ENCODE results near the gene SVIL.
A peak's percentile ranks its signal among the peaks of the same experiment; 100 is the strongest.

Gene SVIL

DNA sequence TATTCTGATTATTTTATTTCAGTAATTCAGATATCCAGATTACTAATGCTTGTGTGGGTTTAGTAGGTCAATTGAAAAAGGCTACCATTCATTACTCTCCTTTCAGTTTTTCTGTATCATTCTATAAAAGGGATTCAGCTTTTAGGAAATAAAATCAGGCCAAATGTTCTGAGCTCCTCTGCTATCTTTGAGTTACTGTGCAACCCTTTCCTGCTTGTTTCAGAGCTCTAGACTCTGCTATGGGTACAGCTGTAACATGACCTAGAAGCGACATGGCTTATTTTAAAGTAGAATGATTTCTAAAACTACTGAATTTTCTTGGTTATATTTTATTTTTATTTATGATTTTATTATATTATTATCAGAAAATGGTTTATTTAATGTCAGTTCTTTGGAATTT lies 203.1 kb downstream of the SVIL start:
- no peak overlapping the region for H3K9ac ChIP-seq (ENCODE audit: low read depth, low read length)
- H3K36me3 ChIP-seq (ENCODE audit: insufficient read depth, low read length): peaks cover 4% of the 10 kb centered on the region
- H3K4me2 ChIP-seq (ENCODE audit: low read length): no peak overlapping the region
- H3K4me1 ChIP-seq (ENCODE audit: control insufficient read depth, insufficient read depth, low read length): no peaks in the 10 kb centered on the region
- no peak overlapping the region for H3K4me3 ChIP-seq (ENCODE audit: low read length)
- H3K9me3 ChIP-seq (replicated peaks; ENCODE audit: low read length): no peaks in the 10 kb centered on the region
- H3K27me3 ChIP-seq (ENCODE audit: control insufficient read depth, insufficient read depth, low read length): no peaks in the 10 kb centered on the region

DNA sequence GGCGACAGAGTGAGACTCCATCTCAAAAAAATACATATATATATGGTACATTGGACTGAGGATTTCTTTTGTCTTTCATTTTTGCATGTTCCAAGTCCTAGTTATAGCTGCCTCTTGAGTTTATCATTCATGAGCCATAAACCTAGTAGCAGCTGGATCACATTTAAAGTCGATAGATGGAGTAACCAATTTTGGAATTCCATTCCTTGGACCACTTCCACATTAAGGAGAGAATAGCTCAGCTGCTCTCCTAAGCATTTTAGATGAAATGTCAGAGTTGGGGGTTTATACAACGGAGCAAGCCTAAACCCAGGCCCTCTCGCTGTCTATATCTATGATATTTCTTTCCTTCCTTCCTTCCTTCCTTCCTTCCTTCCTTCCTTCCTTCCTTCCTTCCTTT lies 204.7 kb downstream of the SVIL start:
- Histone ChIP-seq H3K9ac (ENCODE audit: low read depth, low read length) (no peak overlapping the region), H3K4me2 (ENCODE audit: low read length) (no peak overlapping the region)

DNA sequence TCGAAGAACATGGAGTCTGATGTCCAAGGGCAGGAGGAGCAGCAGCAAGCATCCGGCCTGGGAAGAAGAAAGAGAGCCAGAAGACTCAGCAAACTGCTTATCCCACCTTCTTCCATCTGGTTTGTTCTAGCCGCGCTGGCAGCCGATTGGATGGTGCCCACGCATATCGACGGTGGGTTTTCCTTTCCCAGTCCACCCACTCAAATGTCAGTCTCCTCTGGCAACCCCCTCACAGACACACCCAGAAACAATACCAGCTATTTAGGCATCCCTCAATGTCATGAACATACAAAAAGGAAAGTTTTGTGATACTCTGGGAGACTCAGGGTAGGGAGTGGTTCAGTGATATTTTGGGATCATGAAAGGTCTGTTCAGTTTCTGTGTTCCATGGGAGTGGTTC lies 206.3 kb downstream of the SVIL start:
- H3K9me3 ChIP-seq (replicated peaks; ENCODE audit: low read length): no peaks in the 10 kb centered on the region

More for the DNA sequence above, 204.7 kb downstream of the SVIL start:
- H3K36me3 ChIP-seq (ENCODE audit: insufficient read depth, low read length): peaks cover 8% of the 10 kb centered on the region
- no peak overlapping the region for H3K4me3 ChIP-seq (ENCODE audit: low read length)
- H3K4me1 ChIP-seq (ENCODE audit: control insufficient read depth, insufficient read depth, low read length): no peaks in the 10 kb centered on the region
- no peaks in the 10 kb centered on the region for H3K27me3 ChIP-seq (ENCODE audit: control insufficient read depth, insufficient read depth, low read length)
- no peaks in the 10 kb centered on the region for H3K9me3 ChIP-seq (replicated peaks; ENCODE audit: low read length)

DNA sequence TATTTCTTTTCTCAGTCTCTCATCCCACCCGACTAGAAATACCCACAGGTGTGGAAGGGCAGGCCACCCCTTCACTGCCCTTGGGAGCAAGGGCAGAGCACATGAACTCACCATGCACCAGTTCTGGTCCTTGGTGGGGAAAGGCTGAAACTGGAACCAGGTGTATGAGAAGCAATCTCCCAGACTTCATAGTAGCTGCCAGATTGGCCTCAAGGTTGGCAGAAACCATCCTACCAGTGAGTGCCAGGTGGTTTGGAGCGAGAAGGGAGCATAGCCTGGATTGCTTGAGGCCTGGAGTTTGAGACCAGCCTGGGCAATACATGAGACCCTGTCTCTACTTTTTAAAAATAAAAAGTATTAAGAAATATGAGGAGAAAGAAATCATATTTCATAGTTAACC lies 207.1 kb downstream of the SVIL start:
- Histone ChIP-seq H3K4me2 (ENCODE audit: low read length) (no peak overlapping the region), H3K36me3 (ENCODE audit: insufficient read depth, low read length) (peaks cover 19% of the 10 kb centered on the region), H3K27me3 (ENCODE audit: control insufficient read depth, insufficient read depth, low read length) (no peaks in the 10 kb centered on the region), H3K9ac (ENCODE audit: low read depth, low read length) (no peak overlapping the region), H3K4me3 (ENCODE audit: low read length) (no peak overlapping the region), H3K9me3 (replicated peaks; ENCODE audit: low read length) (no peaks in the 10 kb centered on the region), H3K4me1 (ENCODE audit: control insufficient read depth, insufficient read depth, low read length) (no peaks in the 10 kb centered on the region)

More for the DNA sequence above, 206.3 kb downstream of the SVIL start:
- no peaks in the 10 kb centered on the region for H3K4me1 ChIP-seq (ENCODE audit: control insufficient read depth, insufficient read depth, low read length)
- H3K36me3 ChIP-seq (ENCODE audit: insufficient read depth, low read length): peaks cover 19% of the 10 kb centered on the region
- H3K4me3 ChIP-seq (ENCODE audit: low read length): no peak overlapping the region
- no peak overlapping the region for H3K9ac ChIP-seq (ENCODE audit: low read depth, low read length)
- H3K4me2 ChIP-seq (ENCODE audit: low read length): no peak overlapping the region
- no peaks in the 10 kb centered on the region for H3K27me3 ChIP-seq (ENCODE audit: control insufficient read depth, insufficient read depth, low read length)

DNA sequence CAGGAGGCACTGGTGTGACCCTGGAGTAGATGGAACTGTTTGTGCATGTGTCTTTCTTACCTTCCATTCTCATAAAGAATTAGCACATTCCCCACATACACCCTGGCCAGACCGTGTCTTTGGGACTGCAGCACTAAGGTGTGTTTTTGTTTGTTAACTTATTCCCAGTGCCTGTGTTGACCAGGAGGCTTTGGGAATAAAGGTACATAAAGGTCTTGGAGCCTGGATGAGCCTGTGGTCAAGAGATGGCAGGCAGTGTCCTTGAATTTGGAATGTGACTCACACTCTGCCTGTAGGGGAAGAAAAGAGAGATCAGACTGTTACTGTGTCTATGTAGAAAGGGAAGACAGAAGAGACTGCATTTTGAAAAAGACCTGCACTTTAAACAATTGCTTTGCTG lies 208.4 kb downstream of the SVIL start:
- Histone ChIP-seq H3K4me3 (ENCODE audit: low read length) (no peak overlapping the region), H3K4me2 (ENCODE audit: low read length) (no peak overlapping the region), H3K4me1 (ENCODE audit: control insufficient read depth, insufficient read depth, low read length) (no peaks in the 10 kb centered on the region), H3K9ac (ENCODE audit: low read depth, low read length) (no peak overlapping the region), H3K27me3 (ENCODE audit: control insufficient read depth, insufficient read depth, low read length) (no peaks in the 10 kb centered on the region), H3K36me3 (ENCODE audit: insufficient read depth, low read length) (peaks cover 30% of the 10 kb centered on the region), H3K9me3 (replicated peaks; ENCODE audit: low read length) (no peaks in the 10 kb centered on the region)

DNA sequence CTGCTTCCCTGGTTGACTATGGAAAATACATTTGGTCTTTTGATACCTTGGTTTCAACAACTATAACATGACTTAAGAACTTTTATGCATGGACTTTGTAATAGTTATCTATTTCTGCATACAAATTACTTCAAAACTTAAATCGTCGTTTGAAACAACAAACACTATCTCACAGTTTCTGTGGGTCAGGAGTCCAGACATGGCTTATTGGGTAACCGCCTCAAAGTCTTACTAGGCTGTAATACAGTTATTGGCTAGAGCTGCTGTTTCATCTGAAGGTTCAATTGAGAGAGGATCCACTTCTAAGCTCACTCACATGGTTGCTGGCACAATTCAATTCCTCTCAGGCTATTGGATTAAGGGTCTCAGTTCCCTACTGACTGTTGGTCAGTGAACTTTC lies 210.8 kb downstream of the SVIL start:
- H3K4me2 ChIP-seq (ENCODE audit: low read length): no peak overlapping the region
- H3K9me3 ChIP-seq (replicated peaks; ENCODE audit: low read length): no peaks in the 10 kb centered on the region
- H3K4me1 ChIP-seq (ENCODE audit: control insufficient read depth, insufficient read depth, low read length): no peaks in the 10 kb centered on the region
- H3K9ac ChIP-seq (ENCODE audit: low read depth, low read length): no peak overlapping the region
- no peaks in the 10 kb centered on the region for H3K27me3 ChIP-seq (ENCODE audit: control insufficient read depth, insufficient read depth, low read length)
- H3K4me3 ChIP-seq (ENCODE audit: low read length): no peak overlapping the region
- peaks cover 47% of the 10 kb centered on the region for H3K36me3 ChIP-seq (ENCODE audit: insufficient read depth, low read length)

DNA sequence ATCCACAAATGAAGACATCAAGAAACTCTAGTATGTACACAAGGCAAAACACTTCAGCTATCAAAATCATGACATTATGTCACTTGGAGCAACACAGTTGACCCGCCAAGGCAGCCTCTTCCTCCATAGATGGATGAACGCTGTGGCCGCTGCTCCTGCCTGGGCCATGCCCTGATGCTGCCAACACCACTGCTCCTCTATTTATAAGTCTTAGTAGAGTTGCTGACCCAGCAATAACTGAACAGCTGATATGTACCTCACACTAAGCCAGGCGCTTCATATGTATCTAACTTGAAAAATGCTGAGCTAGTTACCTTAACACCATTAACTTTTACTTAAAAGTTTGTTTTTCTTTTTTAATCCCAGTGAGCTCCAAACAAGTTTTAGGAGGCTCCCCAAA lies 214.0 kb downstream of the SVIL start:
- Histone ChIP-seq H3K4me3 (ENCODE audit: low read length) (no peak overlapping the region), H3K4me2 (ENCODE audit: low read length) (no peak overlapping the region), H3K27me3 (ENCODE audit: control insufficient read depth, insufficient read depth, low read length) (no peaks in the 10 kb centered on the region), H3K9me3 (replicated peaks; ENCODE audit: low read length) (no peaks in the 10 kb centered on the region), H3K9ac (ENCODE audit: low read depth, low read length) (no peak overlapping the region), H3K4me1 (ENCODE audit: control insufficient read depth, insufficient read depth, low read length) (no peaks in the 10 kb centered on the region), H3K36me3 (ENCODE audit: insufficient read depth, low read length) (peaks cover 63% of the 10 kb centered on the region)

DNA sequence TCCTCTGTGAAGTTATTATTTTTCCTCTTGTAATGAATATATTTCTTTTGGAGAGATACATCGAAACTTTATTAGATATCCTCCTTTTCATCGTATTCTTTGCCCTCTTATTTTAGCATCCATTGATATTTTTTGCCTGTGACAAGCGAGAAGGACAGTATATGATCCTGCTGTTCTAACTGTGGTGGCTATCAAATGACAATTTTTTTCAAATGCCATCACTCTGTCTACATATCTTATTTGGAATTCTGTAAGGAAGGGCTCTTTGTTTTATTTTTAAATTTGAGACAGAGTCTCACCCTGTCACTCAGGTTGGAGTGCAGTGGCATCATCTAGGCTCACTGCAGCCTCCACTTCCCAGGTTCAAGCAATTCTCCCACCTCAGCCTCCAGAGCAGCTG lies 217.4 kb downstream of the SVIL start:
- Histone ChIP-seq H3K9ac (ENCODE audit: low read depth, low read length) (no peak overlapping the region), H3K36me3 (ENCODE audit: insufficient read depth, low read length) (peaks cover 54% of the 10 kb centered on the region), H3K9me3 (replicated peaks; ENCODE audit: low read length) (no peaks in the 10 kb centered on the region), H3K4me2 (ENCODE audit: low read length) (no peak overlapping the region), H3K4me3 (ENCODE audit: low read length) (no peak overlapping the region), H3K4me1 (ENCODE audit: control insufficient read depth, insufficient read depth, low read length) (peaks cover 12% of the 10 kb centered on the region), H3K27me3 (ENCODE audit: control insufficient read depth, insufficient read depth, low read length) (no peaks in the 10 kb centered on the region)

DNA sequence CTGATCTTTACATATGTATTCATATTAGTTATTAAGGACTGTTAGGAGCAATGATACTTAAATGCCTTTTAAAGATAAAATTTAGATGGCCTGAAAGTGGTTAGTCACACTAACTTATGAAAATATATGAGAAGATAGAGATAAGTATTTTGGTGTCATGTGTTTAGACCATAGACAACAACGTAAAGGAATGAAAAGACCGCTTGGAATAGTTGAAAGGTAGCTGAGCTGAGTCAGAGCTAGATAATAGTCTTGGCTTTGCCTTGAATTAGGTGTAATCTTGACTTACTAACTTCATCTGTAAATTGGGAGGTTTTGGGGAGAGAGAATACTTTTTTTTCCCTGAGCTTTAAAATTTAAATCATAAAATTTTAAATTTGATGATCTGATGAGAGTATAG lies 218.9 kb downstream of the SVIL start:
- Histone ChIP-seq H3K27me3 (ENCODE audit: control insufficient read depth, insufficient read depth, low read length) (no peaks in the 10 kb centered on the region), H3K9ac (ENCODE audit: low read depth, low read length) (no peak overlapping the region), H3K4me3 (ENCODE audit: low read length) (no peak overlapping the region), H3K4me2 (ENCODE audit: low read length) (no peak overlapping the region), H3K36me3 (ENCODE audit: insufficient read depth, low read length) (peaks cover 40% of the 10 kb centered on the region), H3K4me1 (ENCODE audit: control insufficient read depth, insufficient read depth, low read length) (peaks cover 24% of the 10 kb centered on the region), H3K9me3 (replicated peaks; ENCODE audit: low read length) (no peaks in the 10 kb centered on the region)

DNA sequence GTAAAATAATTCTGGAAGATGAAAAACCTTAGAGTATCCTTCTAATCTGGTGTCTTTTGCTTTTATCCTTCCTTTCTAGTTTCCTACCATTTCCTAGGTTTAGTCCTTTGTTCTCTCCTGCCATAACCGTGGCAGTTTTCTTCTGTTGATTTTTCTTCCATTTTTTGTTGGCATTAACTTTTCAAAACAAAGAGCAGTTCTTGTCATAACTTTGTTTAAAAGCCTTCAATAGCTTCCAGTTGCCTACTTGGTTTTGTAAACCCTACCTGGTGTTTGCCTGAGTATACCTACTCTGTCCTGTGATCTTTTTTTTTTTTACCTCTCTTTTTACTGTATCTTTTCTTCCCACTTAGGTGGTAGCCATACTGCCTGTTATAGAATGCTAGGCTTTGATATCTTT lies 220.3 kb downstream of the SVIL start:
- H3K36me3 ChIP-seq (ENCODE audit: insufficient read depth, low read length): peaks cover 27% of the 10 kb centered on the region
- H3K4me3 ChIP-seq (ENCODE audit: low read length): no peak overlapping the region
- no peaks in the 10 kb centered on the region for H3K27me3 ChIP-seq (ENCODE audit: control insufficient read depth, insufficient read depth, low read length)
- H3K4me2 ChIP-seq (ENCODE audit: low read length): no peak overlapping the region
- no peak overlapping the region for H3K9ac ChIP-seq (ENCODE audit: low read depth, low read length)
- H3K4me1 ChIP-seq (ENCODE audit: control insufficient read depth, insufficient read depth, low read length): peaks cover 24% of the 10 kb centered on the region
- no peaks in the 10 kb centered on the region for H3K9me3 ChIP-seq (replicated peaks; ENCODE audit: low read length)

DNA sequence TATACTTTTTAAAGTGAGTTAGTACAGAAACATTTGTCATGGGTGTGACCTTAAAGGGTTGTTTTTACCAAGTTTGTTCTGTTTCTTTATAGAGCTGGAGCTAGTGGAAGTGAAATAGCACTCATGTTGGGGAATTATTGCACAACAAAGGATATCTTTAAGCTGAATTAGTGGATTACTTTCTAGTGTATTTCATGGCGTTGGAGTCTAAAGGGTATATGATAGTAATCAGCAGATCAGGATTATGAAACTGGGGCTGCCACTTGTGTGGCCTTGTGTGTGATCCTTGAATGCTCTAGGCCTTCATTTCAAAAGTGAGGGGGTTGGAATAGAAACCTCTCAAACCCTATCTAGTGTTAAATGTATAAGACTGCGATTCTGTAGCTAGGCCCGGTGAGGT lies 222.3 kb downstream of the SVIL start:
- no peak overlapping the region for H3K9ac ChIP-seq (ENCODE audit: low read depth, low read length)
- peaks cover 29% of the 10 kb centered on the region for H3K4me1 ChIP-seq (ENCODE audit: control insufficient read depth, insufficient read depth, low read length)

DNA sequence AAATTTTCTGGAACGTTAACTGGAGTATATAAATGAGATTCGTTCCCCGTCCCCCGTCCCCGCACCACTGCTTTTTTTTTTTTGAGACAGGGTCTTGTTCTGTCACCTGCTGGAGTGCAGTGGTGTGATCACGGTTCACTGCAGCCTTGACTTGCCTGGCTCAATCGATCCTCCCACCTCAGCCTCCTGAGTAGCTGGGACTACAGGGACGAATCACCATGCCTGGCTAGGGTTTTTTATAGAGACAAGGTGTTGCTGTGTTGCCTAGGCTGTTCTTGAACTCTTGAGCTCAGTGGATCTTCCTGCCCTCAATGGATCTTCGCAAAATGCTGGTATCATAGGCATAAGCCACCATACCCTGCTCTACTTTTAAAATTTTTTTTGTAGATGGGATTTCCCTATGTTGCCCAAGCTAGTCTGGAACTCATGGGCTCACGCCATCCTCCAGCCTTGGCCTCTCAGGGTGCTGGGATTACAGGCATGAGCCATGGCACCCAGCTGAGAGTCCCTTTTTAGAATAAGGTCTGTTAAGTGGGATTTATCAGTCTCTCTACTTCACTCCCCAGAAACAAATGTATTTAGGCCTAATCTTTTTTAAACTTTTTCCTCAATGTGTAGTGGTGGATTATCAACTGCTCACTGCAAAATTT lies 223.0 kb downstream of the SVIL start:
- peaks cover 10% of the 10 kb centered on the region for H3K36me3 ChIP-seq (ENCODE audit: insufficient read depth, low read length)
- peak overlapping the region; percentile 92 for H3K4me2 ChIP-seq (ENCODE audit: low read length)
- H3K4me3 ChIP-seq (ENCODE audit: low read length): peak overlapping the region; percentile 19
- H3K9me3 ChIP-seq (replicated peaks; ENCODE audit: low read length): no peaks in the 10 kb centered on the region
- H3K9ac ChIP-seq (ENCODE audit: low read depth, low read length): no peak overlapping the region
- no peaks in the 10 kb centered on the region for H3K27me3 ChIP-seq (ENCODE audit: control insufficient read depth, insufficient read depth, low read length)
- peaks cover 29% of the 10 kb centered on the region for H3K4me1 ChIP-seq (ENCODE audit: control insufficient read depth, insufficient read depth, low read length)

More for the DNA sequence above, 222.3 kb downstream of the SVIL start:
- Histone ChIP-seq H3K4me3 (ENCODE audit: low read length) (no peak overlapping the region), H3K27me3 (ENCODE audit: control insufficient read depth, insufficient read depth, low read length) (no peaks in the 10 kb centered on the region), H3K36me3 (ENCODE audit: insufficient read depth, low read length) (peaks cover 17% of the 10 kb centered on the region), H3K4me2 (ENCODE audit: low read length) (peak overlapping the region; percentile 92), H3K9me3 (replicated peaks; ENCODE audit: low read length) (no peaks in the 10 kb centered on the region)
